Mesodermal cell (in vitro differentiated cells): ENCODE measurements around the gene VCP.

Source experiments
- H3K27ac ChIP-seq: 2 replicates; pipeline ENCODE4 v1.7.0; 2013; ENCODE audit warnings: mild to moderate bottlenecking, low read depth, low read length, moderate library complexity; ENCODE audit not compliant: severe bottlenecking
- H3K36me3 ChIP-seq: 2 replicates; pipeline ENCODE4 v1.7.1; 2013; ENCODE audit warnings: mild to moderate bottlenecking, low read length, moderate library complexity; ENCODE audit not compliant: control insufficient read depth, insufficient read depth
- H3K4me1 ChIP-seq: one replicate; pipeline ENCODE4 v1.7.1; 2013; ENCODE audit warnings: mild to moderate bottlenecking, low read length; ENCODE audit not compliant: insufficient read depth, control insufficient read depth, poor library complexity, severe bottlenecking
- H3K4me3 ChIP-seq: 2 replicates; pipeline ENCODE4 v1.7.0; 2013; ENCODE audit warnings: low read length, control low read depth, mild to moderate bottlenecking; ENCODE audit not compliant: insufficient read depth, poor library complexity, severe bottlenecking; ENCODE audit errors: extremely low read depth
- H3K9me3 ChIP-seq: 2 replicates; pipeline ENCODE4 v1.7.1; 2013; ENCODE audit warnings: mild to moderate bottlenecking, low read length, moderate library complexity; ENCODE audit not compliant: control insufficient read depth
- WGBS, 2 experiments: methylation state at CpG; one replicate each; pipeline ENCODE4 v1.1.5; 2013; ENCODE audit warnings: missing lambda C conversion rate in 2 of 2; ENCODE audit not compliant: insufficient coverage in 2 of 2; 5-methylcytosine and 5-hydroxymethylcytosine counted together

Gene VCP

DNA sequence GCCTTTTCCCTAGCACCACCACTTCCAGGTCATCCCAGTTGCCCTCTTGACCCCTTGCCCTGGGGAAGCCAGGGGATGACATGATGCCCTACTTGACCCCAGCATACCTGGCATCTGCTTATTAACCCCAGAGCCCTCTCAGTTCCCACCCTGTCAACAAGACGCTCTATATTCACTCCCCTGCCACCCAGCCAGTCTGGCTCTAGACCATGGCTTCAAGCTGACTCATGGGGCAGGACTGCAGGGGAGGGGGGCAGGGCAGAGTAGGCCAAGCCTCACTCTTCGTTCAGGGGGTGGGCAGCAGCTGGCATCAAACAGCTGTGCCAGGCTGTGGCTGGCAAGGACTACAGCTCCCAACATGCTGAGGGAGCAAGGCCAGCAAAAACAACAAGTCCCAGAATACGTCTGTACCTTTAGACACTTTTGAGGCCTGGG is 37.9 kb upstream of the VCP start:
- H3K27ac ChIP-seq: peak overlapping the region; percentile 82
- H3K4me1 ChIP-seq: peaks cover 28% of the 10 kb centered on the region
- peaks cover 43% of the 10 kb centered on the region for H3K36me3 ChIP-seq
- H3K9me3 ChIP-seq: no peaks in the 10 kb centered on the region
- WGBS, 2 experiments: 29 to 78% methylated on average over 2 of the region's 3 CpGs
- peak overlapping the region; percentile 78 for H3K4me3 ChIP-seq

DNA sequence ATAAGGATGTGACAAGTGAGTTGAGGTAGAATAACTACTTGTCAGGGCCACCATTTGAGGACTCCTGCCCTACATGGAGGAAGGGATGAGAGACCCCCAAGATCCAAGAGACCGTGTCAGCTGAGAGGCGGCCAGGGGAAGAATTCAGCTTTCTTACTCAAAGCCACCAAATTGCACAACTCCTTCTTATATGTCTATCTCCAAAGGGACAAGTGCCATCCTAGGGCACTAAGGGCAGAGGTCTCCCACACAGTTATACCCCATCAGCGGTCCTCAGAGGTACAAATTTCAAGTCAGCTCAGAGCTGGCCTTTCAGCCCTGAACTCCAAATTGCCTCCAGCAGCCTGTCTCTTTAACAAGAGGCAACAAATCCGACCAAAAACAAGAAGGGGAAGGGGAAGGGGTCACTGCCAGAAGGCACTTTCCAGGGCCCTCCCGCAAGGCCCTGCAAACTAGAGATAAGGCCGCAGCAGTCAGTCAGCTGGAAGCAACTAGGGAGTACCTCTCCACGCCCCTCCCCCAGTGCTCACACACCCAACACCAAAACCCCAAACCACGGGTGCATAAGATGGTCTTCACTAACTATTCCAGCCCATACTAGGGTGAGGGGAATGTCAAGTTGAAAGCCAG is 36.6 kb upstream of the VCP start:
- Histone ChIP-seq H3K9me3 (no peaks in the 10 kb centered on the region), H3K4me1 (peaks cover 37% of the 10 kb centered on the region), H3K36me3 (peaks cover 56% of the 10 kb centered on the region), H3K27ac (no peak overlapping the region), H3K4me3 (no peak overlapping the region)
- 90 to 100% methylated on average over 2 to 4 of the region's 8 CpGs for WGBS, 2 experiments

DNA sequence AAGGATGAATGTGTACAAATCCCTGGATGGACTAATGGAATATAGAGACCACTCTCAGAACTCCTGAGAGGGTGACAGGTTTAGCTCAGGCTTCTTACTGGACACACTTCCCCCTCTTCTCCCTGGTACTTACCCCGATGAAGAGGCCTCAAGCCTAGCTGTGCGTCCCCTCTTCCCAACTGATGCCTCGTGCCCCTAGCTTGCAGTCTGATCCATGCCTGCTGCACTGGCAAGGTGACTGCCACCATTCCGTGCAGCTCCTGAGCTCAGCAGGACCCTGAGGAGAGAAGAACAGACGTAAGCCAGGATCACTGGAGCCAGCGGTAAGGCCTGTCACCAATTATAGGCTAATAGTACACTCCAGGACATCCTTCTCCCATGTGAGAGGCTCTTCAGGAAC is 36.0 kb upstream of the VCP start:
- H3K4me3 ChIP-seq: no peak overlapping the region
- 98% methylated on average over 6 of the region's 6 CpGs for WGBS, 2 experiments
- peaks cover 58% of the 10 kb centered on the region for H3K36me3 ChIP-seq
- no peaks in the 10 kb centered on the region for H3K9me3 ChIP-seq
- H3K27ac ChIP-seq: no peak overlapping the region
- peaks cover 41% of the 10 kb centered on the region for H3K4me1 ChIP-seq

DNA sequence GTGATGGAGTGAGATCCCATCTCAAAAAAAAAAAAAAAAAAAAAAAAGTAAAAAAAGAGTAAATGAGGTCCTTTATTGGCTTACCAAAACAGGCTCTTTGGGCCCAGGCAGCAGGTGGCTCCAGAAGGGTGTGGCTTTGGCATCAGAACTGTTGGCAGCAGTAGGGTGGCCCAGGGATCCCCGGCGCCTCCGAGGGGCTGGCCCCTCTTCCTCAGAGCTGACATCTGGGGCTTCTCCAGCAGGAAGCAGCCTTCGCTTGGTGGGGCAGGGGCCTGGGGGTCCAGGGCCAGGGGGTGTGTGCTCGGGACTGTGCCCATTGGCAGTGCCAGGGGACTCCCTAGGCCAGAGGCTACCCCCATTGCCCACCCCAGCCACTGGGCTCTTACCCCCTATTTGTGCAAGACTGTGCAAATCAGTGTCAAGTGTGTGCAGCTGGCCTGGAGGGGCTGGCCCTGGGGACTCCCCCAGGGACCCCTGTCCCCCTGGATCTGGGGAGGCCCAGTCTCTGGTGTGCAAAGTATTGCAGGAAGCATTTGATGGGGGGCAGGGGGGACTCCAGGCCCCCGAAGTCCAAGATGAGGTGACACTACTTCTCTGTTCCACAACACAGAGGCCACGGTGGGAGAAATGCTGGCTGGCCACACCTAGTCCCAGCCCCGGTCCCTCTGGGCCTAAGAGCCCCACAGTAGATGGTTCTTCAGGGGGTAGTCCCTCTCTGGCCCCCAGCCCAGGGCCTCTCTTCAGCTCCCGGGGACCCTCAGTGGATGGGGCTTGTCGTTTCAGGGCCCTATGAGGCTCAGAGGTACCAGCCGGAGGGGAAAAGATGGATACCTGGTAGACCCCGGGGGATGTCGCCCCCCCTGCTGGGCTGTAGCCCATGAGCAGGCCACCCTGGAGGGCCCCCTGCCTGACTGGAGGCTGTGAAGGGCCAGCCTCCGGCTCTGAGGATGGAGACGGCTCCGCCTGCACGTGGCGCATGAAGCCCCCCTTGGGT is 35.2 kb upstream of the VCP start:
- no peaks in the 10 kb centered on the region for H3K9me3 ChIP-seq
- 88 to 89% methylated on average over 11 to 16 of the region's 18 CpGs for WGBS, 2 experiments
- no peak overlapping the region for H3K4me3 ChIP-seq
- peaks cover 51% of the 10 kb centered on the region for H3K36me3 ChIP-seq
- H3K27ac ChIP-seq: no peak overlapping the region
- peaks cover 35% of the 10 kb centered on the region for H3K4me1 ChIP-seq

DNA sequence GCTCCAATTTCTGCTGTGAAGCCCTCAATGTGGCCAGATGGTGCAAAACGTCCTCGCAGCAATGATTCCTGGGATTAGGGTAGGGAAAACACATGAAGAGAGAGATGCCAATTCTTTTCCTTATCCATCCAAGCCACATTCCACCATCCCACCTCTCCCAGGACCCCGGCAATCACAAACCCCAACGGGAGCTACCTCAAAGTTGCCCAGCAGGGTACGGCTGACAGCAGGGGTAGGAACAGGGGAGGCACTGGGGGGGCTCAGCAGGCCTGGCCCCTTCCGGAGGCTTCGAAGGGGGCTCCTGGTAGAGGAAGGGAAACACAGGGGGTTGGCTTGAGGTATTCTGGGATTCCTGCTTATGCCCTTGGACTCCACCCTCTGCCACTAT is 33.9 kb upstream of the VCP start:
- WGBS, 2 experiments: 80 to 100% methylated on average over 2 to 3 of the region's 7 CpGs
- H3K4me3 ChIP-seq: no peak overlapping the region
- H3K4me1 ChIP-seq: peaks cover 31% of the 10 kb centered on the region
- H3K36me3 ChIP-seq: peaks cover 58% of the 10 kb centered on the region
- no peaks in the 10 kb centered on the region for H3K9me3 ChIP-seq
- no peak overlapping the region for H3K27ac ChIP-seq

DNA sequence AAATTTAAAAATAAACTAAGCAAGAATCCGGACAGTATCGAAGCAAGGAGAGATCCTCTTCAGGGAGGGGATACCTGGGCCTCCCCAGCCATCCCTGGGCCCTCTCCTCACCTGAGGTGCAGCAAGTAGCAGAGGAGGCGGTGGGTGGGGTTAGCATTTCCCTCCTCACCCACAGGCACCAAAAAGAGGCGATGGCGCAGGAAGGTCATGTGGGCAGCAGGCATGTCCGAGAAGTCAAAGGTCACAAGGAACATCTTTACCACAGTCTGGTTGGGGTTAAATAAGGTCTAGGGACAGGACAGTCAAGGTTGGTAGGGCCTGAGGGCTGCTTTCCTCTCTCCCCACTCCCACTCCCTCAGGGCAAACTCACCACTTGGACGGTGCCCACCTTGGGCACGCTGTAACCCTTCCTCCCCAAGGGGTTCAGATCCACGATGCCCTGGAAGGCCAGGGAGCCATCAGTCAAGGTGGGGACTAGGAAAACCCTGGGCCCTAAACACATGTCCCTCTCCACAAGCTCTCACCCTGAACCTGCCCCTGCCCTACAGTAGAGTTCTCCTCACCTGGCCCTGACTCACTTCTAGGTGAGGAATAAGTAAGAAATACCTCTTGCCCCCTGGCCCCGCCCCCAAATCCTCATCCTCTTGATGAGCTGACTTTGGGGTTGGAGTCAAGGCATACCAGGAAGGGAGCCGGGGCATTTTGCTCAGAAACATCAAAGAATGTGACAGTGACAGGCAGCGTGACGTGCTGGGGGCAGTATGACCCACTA is 33.3 kb upstream of the VCP start:
- WGBS, 2 experiments: 90 to 98% methylated on average over 4 to 7 of the region's 13 CpGs
- peaks cover 31% of the 10 kb centered on the region for H3K4me1 ChIP-seq
- no peak overlapping the region for H3K27ac ChIP-seq
- H3K36me3 ChIP-seq: peaks cover 64% of the 10 kb centered on the region
- no peaks in the 10 kb centered on the region for H3K9me3 ChIP-seq
- H3K4me3 ChIP-seq: no peak overlapping the region

DNA sequence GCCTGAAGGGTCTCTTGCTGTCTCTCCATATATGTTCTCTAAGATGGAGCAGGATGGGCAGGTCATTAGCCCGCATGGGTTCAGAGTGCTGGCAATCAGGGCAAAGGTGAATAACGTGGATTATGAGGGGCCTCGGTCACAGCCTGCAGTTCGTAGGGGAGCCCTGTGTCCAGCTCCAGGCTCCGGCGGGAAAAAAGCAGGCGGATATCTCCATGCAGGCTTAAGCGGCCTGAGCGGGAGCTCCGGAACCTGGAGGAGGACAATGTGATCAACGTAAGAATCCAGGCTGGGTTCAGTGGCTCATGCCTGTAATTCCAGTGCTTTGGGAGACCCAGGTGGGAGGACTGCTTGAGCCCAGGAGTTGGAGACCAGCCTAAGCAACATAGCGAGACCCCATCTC is 32.7 kb upstream of the VCP start:
- peaks cover 25% of the 10 kb centered on the region for H3K4me1 ChIP-seq
- no peak overlapping the region for H3K4me3 ChIP-seq
- 95 to 98% methylated on average over 11 of the region's 12 CpGs for WGBS, 2 experiments
- H3K9me3 ChIP-seq: no peaks in the 10 kb centered on the region
- no peak overlapping the region for H3K27ac ChIP-seq
- peaks cover 70% of the 10 kb centered on the region for H3K36me3 ChIP-seq

DNA sequence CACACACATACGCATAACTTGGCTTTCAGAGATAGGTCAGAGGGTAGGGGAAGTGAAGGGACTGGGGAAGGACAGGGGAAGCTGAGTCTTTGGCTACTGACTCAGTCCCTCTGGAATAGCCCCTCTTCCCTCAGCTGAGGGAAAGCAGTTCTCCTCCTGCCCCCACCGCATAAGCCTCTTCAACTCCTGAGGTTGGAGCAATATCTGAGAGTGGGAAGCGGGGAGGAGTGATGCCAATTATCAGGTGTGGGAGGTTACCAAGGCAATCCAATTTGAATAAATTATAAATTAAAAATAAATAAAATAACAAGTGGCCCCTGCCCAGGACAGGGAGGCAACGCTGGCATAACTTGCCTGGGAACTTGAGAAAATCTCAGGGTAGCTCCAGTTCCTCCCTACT is 32.2 kb upstream of the VCP start:
- Histone ChIP-seq H3K4me3 (no peak overlapping the region), H3K36me3 (peaks cover 75% of the 10 kb centered on the region), H3K27ac (peak overlapping the region; percentile 93)

DNA sequence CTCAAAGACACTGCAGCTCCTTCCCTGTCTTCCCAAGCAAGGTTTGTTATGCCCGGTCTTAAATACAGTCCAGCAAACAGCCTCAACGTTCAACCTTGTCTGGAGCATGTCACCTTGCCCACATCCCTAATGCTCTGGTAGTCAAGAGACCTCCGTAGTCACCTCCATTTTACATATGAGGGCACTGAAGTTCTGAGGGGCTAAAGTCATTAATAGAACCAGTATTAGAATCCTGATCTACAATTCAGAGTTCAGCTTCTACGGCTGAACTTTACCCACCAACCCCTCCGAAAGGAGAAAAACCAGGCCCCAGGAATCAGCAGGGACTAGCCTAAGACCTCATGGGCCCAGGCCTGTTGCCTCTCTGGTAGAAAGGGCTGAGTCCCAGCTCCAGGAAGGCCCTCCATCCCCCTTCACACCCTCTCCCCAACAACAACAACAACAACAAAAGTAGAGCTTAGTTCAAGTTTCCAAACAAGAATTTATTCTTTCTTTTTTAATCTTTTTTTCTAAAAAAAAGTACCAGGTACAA is 31.3 kb upstream of the VCP start:
- Histone ChIP-seq H3K36me3 (peaks cover 77% of the 10 kb centered on the region), H3K27ac (peak overlapping the region; percentile 93), H3K4me1 (peaks cover 17% of the 10 kb centered on the region), H3K9me3 (no peaks in the 10 kb centered on the region), H3K4me3 (peak overlapping the region; percentile 73)
- WGBS, 2 experiments: 27 to 41% methylated on average over 4 to 5 of the region's 5 CpGs

More for the DNA sequence above, 32.2 kb upstream of the VCP start:
- WGBS, 2 experiments: no CpG with 5 or more reads among the region's 4 CpGs
- peaks cover 20% of the 10 kb centered on the region for H3K4me1 ChIP-seq
- H3K9me3 ChIP-seq: no peaks in the 10 kb centered on the region
